GM12878 (cell line): ENCODE measurements around the gene CLEC18A.
"Not testable (repeated sequence)": the region's sequence is repeated elsewhere in the genome, so short reads cannot be mapped to it uniquely, and the experiment has no call there.

Source experiments
- ATF3 ChIP-seq: IDR thresholded peaks from 2 replicates; pipeline ENCODE4 v1.6.1; 2011; ENCODE audit warnings: low read depth, mild to moderate bottlenecking, low read length, moderate library complexity, borderline replicate concordance; ENCODE audit errors: extremely low read depth
- BCL11A ChIP-seq: IDR thresholded peaks from 2 replicates; pipeline ENCODE4 v1.6.1; 2011; ENCODE audit warnings: low read depth, low read length
- CBX5 ChIP-seq: sonication (generic); IDR thresholded peaks from 2 replicates; pipeline ENCODE4 v1.6.1; 2016; ENCODE audit warnings: low read depth, moderate library complexity, mild to moderate bottlenecking, inconsistent platforms
- CHD2 ChIP-seq: IDR thresholded peaks from 2 replicates; pipeline ENCODE4 v1.6.1; 2011; ENCODE audit warnings: low read depth, low read length, improper control_type of control experiment, borderline replicate concordance
- CTCF ChIP-seq, 3 experiments: IDR thresholded peaks in 2 of 3; conservative IDR thresholded peaks in 1 of 3; 2 replicates each; pipeline ENCODE4 v1.5.1; 2011; ENCODE audit warnings: low read depth in 3 of 3, low read length in 3 of 3, mild to moderate bottlenecking in 3 of 3, control low read depth in 2 of 3, moderate library complexity in 2 of 3, inconsistent platforms in 1 of 3, mixed read lengths in 1 of 3; ENCODE audit not compliant: control insufficient read depth in 2 of 3, insufficient read depth in 1 of 3; ENCODE audit errors: extremely low read depth in 1 of 3
- E2F4 ChIP-seq: IDR thresholded peaks from 2 replicates; pipeline ENCODE4 v1.6.1; 2012; ENCODE audit warnings: low read depth, low read length, improper control_type of control experiment
- ELK1 ChIP-seq: IDR thresholded peaks from 2 replicates; pipeline ENCODE4 v1.6.1; 2012; ENCODE audit warnings: low read depth, low read length, improper control_type of control experiment
- EZH2 ChIP-seq: IDR thresholded peaks from 2 replicates; pipeline ENCODE4 v1.6.1; 2012; ENCODE audit warnings: low read depth, mild to moderate bottlenecking, control low read depth, inconsistent platforms, low read length, borderline replicate concordance; ENCODE audit not compliant: control insufficient read depth
- GABPA ChIP-seq: IDR thresholded peaks from 2 replicates; pipeline ENCODE4 v1.6.1; 2014; ENCODE audit warnings: antibody characterized with exemption, low read depth, mild to moderate bottlenecking, inconsistent platforms
- MYC ChIP-seq: IDR thresholded peaks from 2 replicates; pipeline ENCODE4 v1.6.1; 2011; ENCODE audit warnings: mild to moderate bottlenecking, low read length, moderate library complexity, inconsistent platforms; ENCODE audit not compliant: insufficient read depth, insufficient replicate concordance, insufficient read length, severe bottlenecking
- POLR2A ChIP-seq: IDR thresholded peaks from 2 replicates; pipeline ENCODE4 v1.6.1; 2011; ENCODE audit warnings: low read depth, mild to moderate bottlenecking, low read length
- ZNF274 ChIP-seq: IDR thresholded peaks from one replicate; pipeline ENCODE4 v1.8.0; 2011; ENCODE audit not compliant: insufficient read length, insufficient read depth

GRCh38 chr16:69951017-69951671 lies at the start of gene CLEC18A:
- TF ChIP-seq CHD2; POLR2A; EZH2; CTCF (IDR thresholded peaks at IDR 0.05 in 2 of 3, conservative IDR thresholded peaks at IDR 0.05 in 1 of 3; ENCODE audit: control insufficient read depth in 2 of 3, extremely low read depth in 1 of 3, insufficient read depth in 1 of 3, low read depth in 3 of 3, low read length in 3 of 3); CBX5; MYC; ELK1; E2F4; BCL11A; ZNF274; ATF3; GABPA: not testable (repeated sequence)
